A549 (cell line): Measurements from ENCODE around the gene TMEM163.

Source experiments
- GATA3 ChIP-seq: IDR thresholded peaks from 2 replicates; pipeline ENCODE4 v1.6.1; 2012; ENCODE audit warnings: borderline replicate concordance
- MAZ ChIP-seq: fragments of 150-350 bp; IDR thresholded peaks from 2 replicates; pipeline ENCODE4 v1.6.1; 2014; ENCODE audit warnings: antibody characterized with exemption, low read depth, low read length, borderline replicate concordance
- NR3C1 ChIP-seq: fragments of >200 bp; sonication (Bioruptor Twin); formaldehyde crosslinking; IDR thresholded peaks from 3 replicates; pipeline ENCODE4 v1.6.1; 2017
- POLR2A ChIP-seq: IDR thresholded peaks from 2 replicates; pipeline ENCODE4 v1.6.1; 2012; ENCODE audit warnings: mild to moderate bottlenecking, low read length
- RAD21 ChIP-seq, 2 experiments: fragments of >200 bp in 1 of 2; sonication (Bioruptor Twin) in 1 of 2; formaldehyde crosslinking in 1 of 2; IDR thresholded peaks in 1 of 2; conservative IDR thresholded peaks in 1 of 2; 2 replicates in 1 of 2; 3 replicates in 1 of 2; pipeline ENCODE4 v1.6.1; 2012 to 2018; ENCODE audit warnings: inconsistent platforms in 1 of 2
- RFX5 ChIP-seq: fragments of 450-650 bp; IDR thresholded peaks from 2 replicates; pipeline ENCODE4 v1.7.1; 2014; ENCODE audit warnings: antibody characterized with exemption, mild to moderate bottlenecking, moderate library complexity
- TF ChIP-seq, protein P1 (sequence below): fragments of >200 bp; sonication (Bioruptor Twin); formaldehyde crosslinking; IDR thresholded peaks from 3 replicates; pipeline ENCODE4 v1.5.1; 2016
- TF ChIP-seq, protein P2 (sequence below): IDR thresholded peaks from 2 replicates; pipeline ENCODE4 v1.6.1; 2012
- TF ChIP-seq, protein P3 (sequence below): fragments of 150-350 bp; IDR thresholded peaks from 2 replicates; pipeline ENCODE4 v1.6.1; 2014; ENCODE audit warnings: low read depth, mild to moderate bottlenecking, low read length

DNA sequence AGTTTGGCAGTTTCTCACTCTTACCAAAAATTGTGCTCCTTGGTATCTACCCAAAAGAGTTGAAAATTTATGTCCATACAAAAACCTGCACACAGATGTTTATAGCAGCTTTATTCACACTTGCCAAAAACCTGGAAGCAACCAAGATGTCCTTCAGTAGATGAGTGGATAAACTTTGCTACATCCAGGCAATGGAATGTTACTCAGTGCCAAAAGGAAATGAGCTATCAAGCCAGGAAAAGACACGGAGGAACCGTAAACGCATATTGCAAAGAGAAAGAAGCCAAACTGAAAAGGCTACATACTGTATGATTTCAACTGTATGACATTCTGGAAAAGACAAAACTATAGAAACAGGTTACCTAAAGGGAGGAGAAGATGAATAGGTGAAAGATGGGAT is 36.1 kb downstream of the TMEM163 start:
- TF ChIP-seq, protein P1, sequence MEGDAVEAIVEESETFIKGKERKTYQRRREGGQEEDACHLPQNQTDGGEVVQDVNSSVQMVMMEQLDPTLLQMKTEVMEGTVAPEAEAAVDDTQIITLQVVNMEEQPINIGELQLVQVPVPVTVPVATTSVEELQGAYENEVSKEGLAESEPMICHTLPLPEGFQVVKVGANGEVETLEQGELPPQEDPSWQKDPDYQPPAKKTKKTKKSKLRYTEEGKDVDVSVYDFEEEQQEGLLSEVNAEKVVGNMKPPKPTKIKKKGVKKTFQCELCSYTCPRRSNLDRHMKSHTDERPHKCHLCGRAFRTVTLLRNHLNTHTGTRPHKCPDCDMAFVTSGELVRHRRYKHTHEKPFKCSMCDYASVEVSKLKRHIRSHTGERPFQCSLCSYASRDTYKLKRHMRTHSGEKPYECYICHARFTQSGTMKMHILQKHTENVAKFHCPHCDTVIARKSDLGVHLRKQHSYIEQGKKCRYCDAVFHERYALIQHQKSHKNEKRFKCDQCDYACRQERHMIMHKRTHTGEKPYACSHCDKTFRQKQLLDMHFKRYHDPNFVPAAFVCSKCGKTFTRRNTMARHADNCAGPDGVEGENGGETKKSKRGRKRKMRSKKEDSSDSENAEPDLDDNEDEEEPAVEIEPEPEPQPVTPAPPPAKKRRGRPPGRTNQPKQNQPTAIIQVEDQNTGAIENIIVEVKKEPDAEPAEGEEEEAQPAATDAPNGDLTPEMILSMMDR = no peak
- TF ChIP-seq MAZ (no peak), POLR2A (no peak), NR3C1 (no peak), GATA3 (no peak), RFX5 (no peak), RAD21 (conservative IDR thresholded peaks at IDR 0.05 in 1 of 2, IDR thresholded peaks at IDR 0.05 in 1 of 2) (no peak)
- TF ChIP-seq, protein P2, sequence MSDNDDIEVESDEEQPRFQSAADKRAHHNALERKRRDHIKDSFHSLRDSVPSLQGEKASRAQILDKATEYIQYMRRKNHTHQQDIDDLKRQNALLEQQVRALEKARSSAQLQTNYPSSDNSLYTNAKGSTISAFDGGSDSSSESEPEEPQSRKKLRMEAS = no peak
- TF ChIP-seq, protein P3, sequence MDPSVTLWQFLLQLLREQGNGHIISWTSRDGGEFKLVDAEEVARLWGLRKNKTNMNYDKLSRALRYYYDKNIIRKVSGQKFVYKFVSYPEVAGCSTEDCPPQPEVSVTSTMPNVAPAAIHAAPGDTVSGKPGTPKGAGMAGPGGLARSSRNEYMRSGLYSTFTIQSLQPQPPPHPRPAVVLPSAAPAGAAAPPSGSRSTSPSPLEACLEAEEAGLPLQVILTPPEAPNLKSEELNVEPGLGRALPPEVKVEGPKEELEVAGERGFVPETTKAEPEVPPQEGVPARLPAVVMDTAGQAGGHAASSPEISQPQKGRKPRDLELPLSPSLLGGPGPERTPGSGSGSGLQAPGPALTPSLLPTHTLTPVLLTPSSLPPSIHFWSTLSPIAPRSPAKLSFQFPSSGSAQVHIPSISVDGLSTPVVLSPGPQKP = no peak
